B cell (primary cell): ENCODE data around the gene TECTB. TPM values are rescaled to one million over a fixed set of nuclear protein-coding genes. Genes with fewer than 3 reads are reported as not detected.

ENCODE experiments used
- ATAC-seq: fragments of 200-7000 bp; cut with Tn5 transposase; one replicate; pipeline ENCODE4 v1.10.0; 2021; ENCODE audit warnings: low read depth, mild to moderate bottlenecking, moderate number of reproducible peaks, moderate library complexity
- CTCF ChIA-PET: fragments of 350-600 bp; sonication (Branson Sonifier 250); formaldehyde crosslinking; loops from one replicate; lab custom pipeline; 2021; ENCODE audit warnings: antibody characterized with exemption, inconsistent platforms; lab: Charles Lee
- POLR2A ChIA-PET: fragments of 350-600 bp; sonication (Branson Sonifier 250); formaldehyde crosslinking; loops from one replicate; lab custom pipeline; 2021; ENCODE audit warnings: antibody characterized with exemption; lab: Charles Lee
- DNase-seq: peaks from one replicate; pipeline ENCODE4 v3.0.0; 2013
- H2AFZ ChIP-seq: 2 replicates; pipeline ENCODE4 v1.6.1; 2012; ENCODE audit warnings: mild to moderate bottlenecking, low read depth, low read length; ENCODE audit not compliant: insufficient read depth, poor library complexity, severe bottlenecking
- H3K27ac ChIP-seq, 2 donors: 1 replicate in 1 of 2; 2 replicates in 1 of 2; pipeline ENCODE4 v1.5.1; 2012 to 2013; ENCODE audit warnings: low read length in 2 of 2, mild to moderate bottlenecking in 2 of 2, moderate library complexity in 1 of 2
- H3K27me3 ChIP-seq, 4 experiments: fragments of 200-600 bp in 1 of 4; sonication (generic) in 1 of 4; replicated peaks in 1 of 4; 1 replicate in 2 of 4; 2 replicates in 2 of 4; pipeline versions ENCODE4 v1.6.1 to v1.7.0; 2013 to 2016; ENCODE audit warnings: low read length in 3 of 4, mild to moderate bottlenecking in 2 of 4, mixed read lengths in 1 of 4, moderate library complexity in 1 of 4; ENCODE audit not compliant: insufficient read depth in 4 of 4, control insufficient read depth in 3 of 4; ENCODE audit errors: control extremely low read depth in 1 of 4
- H3K36me3 ChIP-seq, 2 experiments: replicated peaks in 1 of 2; 1 replicate in 1 of 2; 2 replicates in 1 of 2; pipeline versions ENCODE4 v1.6.1 to v1.7.1; 2013; ENCODE audit warnings: low read length in 1 of 2; ENCODE audit not compliant: insufficient read depth in 2 of 2, control insufficient read depth in 1 of 2; ENCODE audit errors: control extremely low read depth in 1 of 2, extremely low read depth in 1 of 2
- H3K4me1 ChIP-seq, 2 donors: fragments of 200-600 bp in 1 of 2; sonication (generic) in 1 of 2; 1 replicate in 1 of 2; 2 replicates in 1 of 2; pipeline versions ENCODE4 v1.5.1 to v1.6.1; 2013 to 2017; ENCODE audit warnings: low read length in 2 of 2; ENCODE audit not compliant: control insufficient read depth in 2 of 2, insufficient read depth in 2 of 2
- H3K4me2 ChIP-seq: replicated peaks from 2 replicates; pipeline ENCODE3; 2012; ENCODE audit warnings: mild to moderate bottlenecking, low read depth, low read length; ENCODE audit not compliant: poor library complexity, severe bottlenecking
- H3K4me3 ChIP-seq, 5 experiments: fragments of 200-600 bp in 1 of 5; sonication (generic) in 1 of 5; 1 replicate in 3 of 5; 2 replicates in 2 of 5; pipeline versions ENCODE4 v1.5.1 to v1.7.0; 2011 to 2016; ENCODE audit warnings: low read length in 4 of 5, mild to moderate bottlenecking in 4 of 5, low read depth in 2 of 5, control low read depth in 1 of 5, moderate library complexity in 1 of 5; ENCODE audit not compliant: insufficient read depth in 1 of 5; ENCODE audit errors: control extremely low read depth in 1 of 5, extremely low read depth in 1 of 5
- H3K79me2 ChIP-seq: fragments of 200-600 bp; sonication (generic); one replicate; pipeline ENCODE4 v1.6.0; 2016; ENCODE audit warnings: low read length; ENCODE audit not compliant: control insufficient read depth, insufficient read depth
- H3K9ac ChIP-seq: fragments of 200-600 bp; sonication (generic); 2 replicates; pipeline ENCODE4 v1.6.1; 2017; ENCODE audit warnings: mild to moderate bottlenecking, low read length, moderate library complexity
- H3K9me3 ChIP-seq, 3 donors: one replicate each; pipeline versions ENCODE4 v1.6.1 to v1.7.1; 2013; ENCODE audit warnings: low read length in 2 of 3; ENCODE audit not compliant: control insufficient read depth in 2 of 3, insufficient read depth in 1 of 3; ENCODE audit errors: control extremely low read depth in 1 of 3
- H4K20me1 ChIP-seq: 2 replicates; pipeline ENCODE4 v1.6.0; 2012; ENCODE audit warnings: mild to moderate bottlenecking, low read length; ENCODE audit not compliant: insufficient read depth, control insufficient read depth, poor library complexity, severe bottlenecking
- H3K27ac Mint-ChIP-seq: one replicate; pipeline ENCODE4 v1.8.0; 2021; ENCODE audit warnings: mixed read lengths
- H3K27me3 Mint-ChIP-seq: one replicate; pipeline ENCODE4 v1.8.0; 2021; ENCODE audit warnings: mixed read lengths
- H3K4me1 Mint-ChIP-seq: one replicate; pipeline ENCODE4 v1.8.0; 2021; ENCODE audit warnings: mixed read lengths
- H3K4me3 Mint-ChIP-seq: one replicate; pipeline ENCODE4 v1.8.0; 2021; ENCODE audit warnings: mixed read lengths
- H3K9me3 Mint-ChIP-seq: one replicate; pipeline ENCODE4 v1.8.0; 2022; ENCODE audit warnings: mixed read lengths; ENCODE audit not compliant: insufficient read depth
- EZH2 ChIP-seq: IDR thresholded peaks from 2 replicates; pipeline ENCODE4 v1.6.1; 2012; ENCODE audit warnings: borderline replicate concordance, low read depth, mild to moderate bottlenecking, moderate library complexity, low read length; ENCODE audit not compliant: insufficient read depth, poor library complexity, severe bottlenecking
- WGBS: methylation state at CpG from one replicate; pipeline ENCODE4 v1.1.5; 2013; ENCODE audit warnings: missing lambda C conversion rate; ENCODE audit not compliant: insufficient coverage; 5-methylcytosine and 5-hydroxymethylcytosine counted together
- intact Hi-C: fragments of 100-400 bp; cut with micrococcal nuclease; formaldehyde crosslinking; loops from one replicate; pipeline ENCODE4 v1.10.0; 2022
- polyA plus RNA-seq: library from polyadenylated mRNA; depleted of rRNA; stranded (reverse); fragments of >200 nt; gene quantifications from 2 replicates; pipeline ENCODE4 v1.2.3, GENCODE V29; 2012
- total RNA-seq, 2 donors: library from RNA; stranded (reverse); fragments of 120-200 nt in 1 of 2; gene quantifications; 1 replicate in 1 of 2; 2 replicates in 1 of 2; pipeline versions ENCODE4 v1.2.3 to v1.2.4, GENCODE V29; 2013 to 2022
- TF ChIP-seq, protein P1 (sequence below): fragments of 200-600 bp; IDR thresholded peaks from one replicate; pipeline ENCODE4 v1.8.0; 2022; ENCODE audit warnings: antibody characterized with exemption, mild to moderate bottlenecking

The TECTB gene
- total and polyA plus RNA-seq, 2 donors (not counting 1 experiment from before 2014, with no cell fraction given) = not detected

DNA sequence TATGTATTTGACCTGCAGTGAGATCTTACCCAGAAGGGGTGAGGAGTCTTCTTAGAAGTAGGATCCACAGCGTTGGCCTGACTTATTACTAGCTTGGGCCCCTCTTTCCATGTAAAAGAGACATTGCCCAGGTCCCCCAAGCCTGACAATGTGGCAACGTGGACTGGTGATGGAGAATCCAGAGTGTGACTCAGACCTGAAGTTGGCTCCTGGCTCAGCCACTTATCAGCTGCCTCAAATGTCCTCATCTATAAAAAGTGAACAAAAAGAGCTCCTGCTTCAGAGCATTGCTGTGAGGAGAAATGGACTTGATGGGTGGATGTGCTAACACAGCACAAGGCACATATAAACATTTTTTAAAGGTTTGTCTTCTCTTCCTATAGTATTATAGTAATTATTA, 35.4 kb upstream of the TECTB start:
- ATAC-seq (no peak), DNase-seq (no peak)
- no peaks in the 10 kb centered on the region for H3K79me2 ChIP-seq
- no peaks in the 10 kb centered on the region for H4K20me1 ChIP-seq
- ChIA-PET CTCF (no interaction called here), POLR2A (no interaction called here)
- no peak for TF ChIP-seq EZH2
- TF ChIP-seq, protein P1, sequence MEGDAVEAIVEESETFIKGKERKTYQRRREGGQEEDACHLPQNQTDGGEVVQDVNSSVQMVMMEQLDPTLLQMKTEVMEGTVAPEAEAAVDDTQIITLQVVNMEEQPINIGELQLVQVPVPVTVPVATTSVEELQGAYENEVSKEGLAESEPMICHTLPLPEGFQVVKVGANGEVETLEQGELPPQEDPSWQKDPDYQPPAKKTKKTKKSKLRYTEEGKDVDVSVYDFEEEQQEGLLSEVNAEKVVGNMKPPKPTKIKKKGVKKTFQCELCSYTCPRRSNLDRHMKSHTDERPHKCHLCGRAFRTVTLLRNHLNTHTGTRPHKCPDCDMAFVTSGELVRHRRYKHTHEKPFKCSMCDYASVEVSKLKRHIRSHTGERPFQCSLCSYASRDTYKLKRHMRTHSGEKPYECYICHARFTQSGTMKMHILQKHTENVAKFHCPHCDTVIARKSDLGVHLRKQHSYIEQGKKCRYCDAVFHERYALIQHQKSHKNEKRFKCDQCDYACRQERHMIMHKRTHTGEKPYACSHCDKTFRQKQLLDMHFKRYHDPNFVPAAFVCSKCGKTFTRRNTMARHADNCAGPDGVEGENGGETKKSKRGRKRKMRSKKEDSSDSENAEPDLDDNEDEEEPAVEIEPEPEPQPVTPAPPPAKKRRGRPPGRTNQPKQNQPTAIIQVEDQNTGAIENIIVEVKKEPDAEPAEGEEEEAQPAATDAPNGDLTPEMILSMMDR = no peak
- H3K27ac Mint-ChIP-seq = no peak overlapping the region
- no peak overlapping the region for H3K4me2 ChIP-seq
- no peaks in the 10 kb centered on the region for H3K4me1 ChIP-seq
- H3K9me3 Mint-ChIP-seq = peaks cover 5% of the 10 kb centered on the region
- peaks cover 3% of the 10 kb centered on the region for H3K27me3 Mint-ChIP-seq
- H3K27ac ChIP-seq = no peak overlapping the region
- H3K4me1 Mint-ChIP-seq = no peaks in the 10 kb centered on the region
- peaks cover 0 to 5% (median 3%) of the 10 kb centered on the region in 3 donors for H3K9me3 ChIP-seq
- no peak overlapping the region for H3K9ac ChIP-seq
- H2AFZ ChIP-seq = no peak overlapping the region
- 33% methylated on average over 1 of the region's 2 CpGs for WGBS
- no peak overlapping the region for H3K4me3 ChIP-seq
- no peaks in the 10 kb centered on the region for H3K27me3 ChIP-seq
- H3K4me3 Mint-ChIP-seq = no peak overlapping the region
- intact Hi-C loops = no loop called here
- no peaks in the 10 kb centered on the region for H3K36me3 ChIP-seq

DNA sequence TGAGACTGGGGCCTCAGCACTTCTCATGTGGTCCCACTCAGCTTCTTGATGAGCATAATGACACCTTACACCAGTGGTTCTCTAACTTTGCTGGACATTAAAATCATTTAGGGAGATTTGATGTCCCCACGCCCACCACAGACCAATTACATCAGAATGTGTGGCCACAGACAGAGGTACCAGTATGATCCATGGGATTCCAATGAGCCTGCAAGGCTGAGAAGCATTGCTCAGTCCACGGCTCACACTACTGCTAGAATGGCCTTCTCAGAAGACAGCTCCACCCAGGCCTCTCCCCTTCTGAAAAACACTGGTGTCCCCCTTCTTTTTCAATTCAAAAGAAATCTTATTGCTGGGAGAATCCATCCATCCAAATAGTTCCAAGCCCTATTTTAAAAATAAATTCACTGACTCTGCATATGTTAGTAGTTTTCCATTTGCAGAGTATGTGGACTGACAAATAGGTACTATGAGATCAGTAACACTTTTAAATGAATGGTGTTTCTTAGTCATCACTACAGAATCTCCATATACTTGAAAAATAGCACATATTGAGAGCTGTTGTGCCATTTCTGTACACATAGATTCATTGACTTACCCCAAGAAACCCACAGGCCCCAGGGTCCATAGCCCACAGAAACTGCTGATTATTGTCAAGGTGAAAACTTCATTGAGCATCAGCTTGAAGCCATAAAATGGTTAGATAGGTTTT, 34.5 kb upstream of the TECTB start:
- Mint-ChIP-seq H3K27me3 (peaks cover 3% of the 10 kb centered on the region), H3K4me3 (no peak overlapping the region), H3K4me1 (no peaks in the 10 kb centered on the region), H3K27ac (no peak overlapping the region), H3K9me3 (peaks cover 5% of the 10 kb centered on the region)
- H3K9me3 ChIP-seq = peaks cover 0 to 5% (median 3%) of the 10 kb centered on the region in 3 donors
- intact Hi-C loops = no loop called here
- H3K9ac ChIP-seq = no peak overlapping the region
- WGBS = 83% methylated on average over 2 of the region's 2 CpGs
- H2AFZ ChIP-seq = no peak overlapping the region
- ChIA-PET CTCF (no interaction called here), POLR2A (no interaction called here)
- DNase-seq (no peak), ATAC-seq (no peak)
- no peaks in the 10 kb centered on the region for H4K20me1 ChIP-seq
- no peaks in the 10 kb centered on the region for H3K79me2 ChIP-seq
- no peak for TF ChIP-seq EZH2
- TF ChIP-seq, protein P1 = no peak
- no peak overlapping the region for H3K4me2 ChIP-seq
- H3K4me1 ChIP-seq = no peaks in the 10 kb centered on the region
- no peaks in the 10 kb centered on the region for H3K27me3 ChIP-seq
- no peak overlapping the region for H3K27ac ChIP-seq
- no peaks in the 10 kb centered on the region for H3K36me3 ChIP-seq
- no peak overlapping the region for H3K4me3 ChIP-seq
